Trophoblast cell (in vitro differentiated cells and primary cell): ENCODE measurements around the gene RASSF8.

Experiments used
- DNase-seq, 2 donors: peaks; one replicate each; pipeline ENCODE4 v3.0.0-alpha.2; 2016
- H2AFZ ChIP-seq: 2 replicates; pipeline ENCODE4 v1.6.1; 2013; ENCODE audit warnings: low read length, moderate library complexity, mild to moderate bottlenecking; ENCODE audit not compliant: insufficient read depth, poor library complexity
- H2AK5ac ChIP-seq: 2 replicates; pipeline ENCODE4 v1.6.1; 2013; ENCODE audit warnings: mild to moderate bottlenecking, low read length
- H2BK120ac ChIP-seq: 2 replicates; pipeline ENCODE4 v1.6.1; 2013; ENCODE audit warnings: low read length, mild to moderate bottlenecking, moderate library complexity; ENCODE audit not compliant: insufficient read depth, poor library complexity
- H2BK12ac ChIP-seq: 2 replicates; pipeline ENCODE4 v1.6.1; 2013; ENCODE audit warnings: mild to moderate bottlenecking, low read length, moderate library complexity
- H2BK5ac ChIP-seq: 2 replicates; pipeline ENCODE4 v1.6.1; 2013; ENCODE audit warnings: low read length, low read depth, moderate library complexity, mild to moderate bottlenecking; ENCODE audit not compliant: poor library complexity
- H3K14ac ChIP-seq: 2 replicates; pipeline ENCODE4 v1.6.1; 2013; ENCODE audit warnings: mild to moderate bottlenecking, low read length
- H3K18ac ChIP-seq: 2 replicates; pipeline ENCODE4 v1.6.1; 2013; ENCODE audit warnings: mild to moderate bottlenecking, low read length
- H3K23ac ChIP-seq: 2 replicates; pipeline ENCODE4 v1.6.1; 2013; ENCODE audit warnings: low read length
- H3K27ac ChIP-seq: 2 replicates; pipeline ENCODE4 v1.5.1; 2013; ENCODE audit warnings: low read depth, mild to moderate bottlenecking, inconsistent platforms, low read length, moderate library complexity
- H3K27me3 ChIP-seq: 2 replicates; pipeline ENCODE4 v1.6.1; 2013; ENCODE audit warnings: inconsistent platforms, mild to moderate bottlenecking, low read length, moderate library complexity; ENCODE audit not compliant: insufficient read depth
- H3K36me3 ChIP-seq, 2 experiments: 1 replicate in 1 of 2; 2 replicates in 1 of 2; pipeline ENCODE4 v1.6.1; 2013; ENCODE audit warnings: low read length in 2 of 2, mild to moderate bottlenecking in 2 of 2, moderate library complexity in 1 of 2; ENCODE audit not compliant: insufficient read depth in 2 of 2, control insufficient read depth in 1 of 2
- H3K4ac ChIP-seq: 2 replicates; pipeline ENCODE4 v1.6.1; 2013; ENCODE audit warnings: low read depth, mild to moderate bottlenecking, low read length, moderate library complexity
- H3K4me1 ChIP-seq, 2 experiments: 1 replicate in 1 of 2; 2 replicates in 1 of 2; pipeline ENCODE4 v1.6.1; 2013; ENCODE audit warnings: low read length in 2 of 2, mild to moderate bottlenecking in 2 of 2, moderate library complexity in 1 of 2; ENCODE audit not compliant: insufficient read depth in 2 of 2, control insufficient read depth in 1 of 2
- H3K4me2 ChIP-seq: 2 replicates; pipeline ENCODE4 v1.6.1; 2013; ENCODE audit warnings: inconsistent platforms, mild to moderate bottlenecking, low read length, moderate library complexity
- H3K4me3 ChIP-seq: 2 replicates; pipeline ENCODE4 v1.5.1; 2013; ENCODE audit warnings: mild to moderate bottlenecking, low read depth, low read length, inconsistent platforms
- H3K79me1 ChIP-seq: one replicate; pipeline ENCODE4 v1.6.1; 2013; ENCODE audit warnings: low read length
- H3K79me2 ChIP-seq: 2 replicates; pipeline ENCODE4 v1.6.1; 2013; ENCODE audit warnings: low read length, mild to moderate bottlenecking; ENCODE audit not compliant: control insufficient read depth, insufficient read depth, poor library complexity
- H3K9ac ChIP-seq: 2 replicates; pipeline ENCODE4 v1.6.1; 2013; ENCODE audit warnings: mild to moderate bottlenecking, low read length
- H3K9me3 ChIP-seq: 2 replicates; pipeline ENCODE4 v1.6.1; 2013; ENCODE audit warnings: low read depth, mild to moderate bottlenecking, control low read depth, inconsistent platforms, low read length; ENCODE audit not compliant: insufficient read depth
- H4K12ac ChIP-seq: 2 replicates; pipeline ENCODE4 v1.6.1; 2013; ENCODE audit warnings: low read depth, mild to moderate bottlenecking, low read length, moderate library complexity
- H4K8ac ChIP-seq: 2 replicates; pipeline ENCODE4 v1.6.1; 2013; ENCODE audit warnings: low read depth, mild to moderate bottlenecking, low read length, moderate library complexity
- H4K91ac ChIP-seq: one replicate; pipeline ENCODE4 v1.6.1; 2013; ENCODE audit warnings: low read depth, mild to moderate bottlenecking, low read length, moderate library complexity
- WGBS: extraction: QIAGEN DNeasy Blood & Tissue Kit; methylation state at CpG from one replicate; pipeline ENCODE4 v1.1.7; 2013; ENCODE audit warnings: missing lambda C conversion rate; ENCODE audit not compliant: insufficient read length, insufficient coverage; ENCODE audit errors: extremely low coverage; 5-methylcytosine and 5-hydroxymethylcytosine counted together

Gene RASSF8

GRCh38 chr12:26000898-26001297 lies 42.4 kb downstream of the RASSF8 start:
- H3K4me2 ChIP-seq, result no peak overlapping the region
- H2AK5ac ChIP-seq, result no peak overlapping the region
- no peaks in the 10 kb centered on the region for H3K36me3 ChIP-seq
- no peaks in the 10 kb centered on the region for H3K79me2 ChIP-seq
- H3K4ac ChIP-seq, result no peak overlapping the region
- no peaks in the 10 kb centered on the region for H3K27me3 ChIP-seq
- DNase-seq, result no peak
- H4K91ac ChIP-seq, result no peak overlapping the region
- H3K9me3 ChIP-seq, result no peaks in the 10 kb centered on the region
- no peak overlapping the region for H2BK120ac ChIP-seq
- no peak overlapping the region for H3K27ac ChIP-seq
- no peak overlapping the region for H2BK5ac ChIP-seq
- no CpG with 5 or more reads among the region's 4 CpGs for WGBS
- H3K4me3 ChIP-seq, result no peak overlapping the region
- no peak overlapping the region for H4K8ac ChIP-seq
- no peak overlapping the region for H3K23ac ChIP-seq
- H3K14ac ChIP-seq, result no peak overlapping the region
- H3K4me1 ChIP-seq, result no peaks in the 10 kb centered on the region
- H3K79me1 ChIP-seq, result no peaks in the 10 kb centered on the region
- no peak overlapping the region for H3K9ac ChIP-seq
- no peak overlapping the region for H2BK12ac ChIP-seq
- H4K12ac ChIP-seq, result no peak overlapping the region
- H2AFZ ChIP-seq, result no peak overlapping the region
- no peak overlapping the region for H3K18ac ChIP-seq

GRCh38 chr12:26001530-26001929 lies 43.0 kb downstream of the RASSF8 start:
- no CpG with 5 or more reads among the region's 2 CpGs for WGBS
- Histone ChIP-seq H3K4me1 (no peaks in the 10 kb centered on the region), H3K18ac (no peak overlapping the region), H3K23ac (no peak overlapping the region), H3K27ac (no peak overlapping the region), H4K8ac (no peak overlapping the region), H3K4ac (no peak overlapping the region), H2BK5ac (no peak overlapping the region), H2AFZ (no peak overlapping the region), H3K79me1 (no peaks in the 10 kb centered on the region), H3K4me3 (no peak overlapping the region), H3K9me3 (no peaks in the 10 kb centered on the region), H2BK12ac (no peak overlapping the region), H3K27me3 (no peaks in the 10 kb centered on the region), H2BK120ac (no peak overlapping the region), H3K9ac (no peak overlapping the region), H4K12ac (no peak overlapping the region), H3K36me3 (no peaks in the 10 kb centered on the region), H2AK5ac (no peak overlapping the region), H4K91ac (no peak overlapping the region), H3K4me2 (no peak overlapping the region), H3K14ac (no peak overlapping the region), H3K79me2 (no peaks in the 10 kb centered on the region)
- no peak for DNase-seq

- DNase-seq, result no peak
- H4K12ac ChIP-seq, result no peak overlapping the region
- no peaks in the 10 kb centered on the region for H3K27me3 ChIP-seq
- no peak overlapping the region for H2BK5ac ChIP-seq
- H3K9ac ChIP-seq, result no peak overlapping the region
- no CpG with 5 or more reads among the region's 1 CpG for WGBS
- no peak overlapping the region for H2BK12ac ChIP-seq
- H3K4me2 ChIP-seq, result no peak overlapping the region
- no peak overlapping the region for H2AK5ac ChIP-seq
- no peak overlapping the region for H4K8ac ChIP-seq
- no peak overlapping the region for H3K23ac ChIP-seq
- H3K18ac ChIP-seq, result no peak overlapping the region
- no peaks in the 10 kb centered on the region for H3K4me1 ChIP-seq
- H3K14ac ChIP-seq, result no peak overlapping the region
- H3K27ac ChIP-seq, result no peak overlapping the region
- no peaks in the 10 kb centered on the region for H3K79me2 ChIP-seq
- no peak overlapping the region for H2BK120ac ChIP-seq
- H4K91ac ChIP-seq, result no peak overlapping the region
- no peak overlapping the region for H2AFZ ChIP-seq
- H3K4ac ChIP-seq, result no peak overlapping the region
- no peaks in the 10 kb centered on the region for H3K9me3 ChIP-seq
- H3K4me3 ChIP-seq, result no peak overlapping the region
- no peaks in the 10 kb centered on the region for H3K36me3 ChIP-seq
- no peaks in the 10 kb centered on the region for H3K79me1 ChIP-seq
Observed at GRCh38 chr12:26003065-26003464, 44.6 kb downstream of the RASSF8 start.

- Histone ChIP-seq H3K9ac (no peak overlapping the region), H4K8ac (no peak overlapping the region), H2BK120ac (no peak overlapping the region), H3K18ac (no peak overlapping the region), H3K4ac (no peak overlapping the region), H2BK5ac (no peak overlapping the region), H3K4me3 (no peak overlapping the region), H3K4me1 (no peaks in the 10 kb centered on the region), H2AFZ (no peak overlapping the region), H3K27ac (no peak overlapping the region), H2AK5ac (no peak overlapping the region), H3K27me3 (no peaks in the 10 kb centered on the region), H3K79me1 (no peaks in the 10 kb centered on the region), H4K91ac (no peak overlapping the region), H3K23ac (no peak overlapping the region), H3K36me3 (no peaks in the 10 kb centered on the region), H4K12ac (no peak overlapping the region), H3K9me3 (no peaks in the 10 kb centered on the region), H2BK12ac (no peak overlapping the region), H3K79me2 (peaks cover 2% of the 10 kb centered on the region), H3K4me2 (no peak overlapping the region), H3K14ac (no peak overlapping the region)
- DNase-seq, result no peak
- no CpG with 5 or more reads among the region's 1 CpG for WGBS
Observed at GRCh38 chr12:26007566-26007965, 49.1 kb downstream of the RASSF8 start.
